Liver (tissue), 9 donors: ENCODE data around the gene TWNK. TPM values are rescaled to one million over a fixed set of nuclear protein-coding genes. Genes with fewer than 3 reads are reported as not detected.

Source experiments
- DNase-seq: peaks from one replicate; pipeline ENCODE4 v3.0.0-alpha.2; 2017; ENCODE audit warnings: low spot score
- H3K27ac ChIP-seq, 2 donors: one replicate each; pipeline ENCODE4 v1.7.0; 2013; ENCODE audit warnings: inconsistent platforms in 2 of 2, low read length in 2 of 2, control low read depth in 1 of 2, low read depth in 1 of 2, mild to moderate bottlenecking in 1 of 2
- H3K27me3 ChIP-seq, 4 donors: one replicate each; pipeline versions ENCODE4 v1.6.1 to v1.7.0; 2013; ENCODE audit warnings: low read length in 3 of 4, inconsistent platforms in 1 of 4, mild to moderate bottlenecking in 1 of 4, moderate library complexity in 1 of 4; ENCODE audit not compliant: control insufficient read depth in 4 of 4, insufficient read depth in 4 of 4
- H3K36me3 ChIP-seq, 4 donors: one replicate each; pipeline versions ENCODE4 v1.6.1 to v1.7.0; 2013; ENCODE audit warnings: low read length in 3 of 4, mild to moderate bottlenecking in 3 of 4, low read depth in 1 of 4, moderate library complexity in 1 of 4; ENCODE audit not compliant: control insufficient read depth in 4 of 4, insufficient read depth in 3 of 4
- H3K4me1 ChIP-seq, 4 donors: one replicate each; pipeline versions ENCODE4 v1.6.1 to v1.7.0; 2013; ENCODE audit warnings: low read length in 3 of 4, mild to moderate bottlenecking in 3 of 4, moderate library complexity in 1 of 4; ENCODE audit not compliant: control insufficient read depth in 4 of 4, insufficient read depth in 4 of 4
- H3K4me3 ChIP-seq, 3 donors: one replicate each; pipeline versions ENCODE4 v1.6.1 to v1.7.0; 2013; ENCODE audit warnings: low read length in 3 of 3, control low read depth in 1 of 3, low read depth in 1 of 3, mild to moderate bottlenecking in 1 of 3
- H3K9ac ChIP-seq, 2 donors: one replicate each; pipeline ENCODE4 v1.7.0; 2013; ENCODE audit warnings: low read length in 2 of 2, mild to moderate bottlenecking in 2 of 2, moderate library complexity in 2 of 2, control low read depth in 1 of 2, low read depth in 1 of 2
- H3K9me3 ChIP-seq, 4 donors: one replicate each; pipeline versions ENCODE4 v1.6.1 to v1.7.0; 2013; ENCODE audit warnings: low read length in 3 of 4; ENCODE audit not compliant: control insufficient read depth in 4 of 4
- EGR1 ChIP-seq, 2 donors: IDR thresholded peaks; 2 replicates each; pipeline ENCODE4 v1.6.1; 2016 to 2018; ENCODE audit warnings: antibody characterized with exemption in 2 of 2, low read depth in 2 of 2
- FOXA1 ChIP-seq: IDR thresholded peaks from 2 replicates; pipeline ENCODE4 v1.6.1; 2016; ENCODE audit warnings: antibody characterized with exemption
- FOXA2 ChIP-seq: IDR thresholded peaks from 2 replicates; pipeline ENCODE4 v1.6.1; 2016; ENCODE audit warnings: antibody characterized with exemption
- GABPA ChIP-seq, 2 donors: IDR thresholded peaks in 1 of 2; conservative IDR thresholded peaks in 1 of 2; 2 replicates each; pipeline ENCODE4 v1.6.1; 2016; ENCODE audit warnings: antibody characterized with exemption in 2 of 2, mild to moderate bottlenecking in 1 of 2, moderate library complexity in 1 of 2
- HNF4A ChIP-seq, 2 donors: conservative IDR thresholded peaks; 2 replicates each; pipeline ENCODE4 v1.6.1; 2016; ENCODE audit warnings: antibody characterized with exemption in 2 of 2, mild to moderate bottlenecking in 2 of 2
- HNF4G ChIP-seq: IDR thresholded peaks from 2 replicates; pipeline ENCODE4 v1.6.1; 2016; ENCODE audit warnings: antibody characterized with exemption
- JUND ChIP-seq, 2 donors: IDR thresholded peaks; 2 replicates each; pipeline ENCODE4 v1.6.1; 2016; ENCODE audit warnings: antibody characterized with exemption in 2 of 2
- MAX ChIP-seq: IDR thresholded peaks from 2 replicates; pipeline ENCODE4 v1.6.1; 2016; ENCODE audit warnings: antibody characterized with exemption
- NR2F2 ChIP-seq: IDR thresholded peaks from 2 replicates; pipeline ENCODE4 v1.6.1; 2016; ENCODE audit warnings: antibody characterized with exemption
- RAD21 ChIP-seq, 2 donors: IDR thresholded peaks; 2 replicates each; pipeline ENCODE4 v1.6.1; 2016; ENCODE audit warnings: antibody characterized with exemption in 2 of 2, mild to moderate bottlenecking in 2 of 2
- RXRA ChIP-seq, 2 donors: IDR thresholded peaks; 2 replicates each; pipeline ENCODE4 v1.6.1; 2017 to 2018; ENCODE audit warnings: antibody characterized with exemption in 2 of 2, mild to moderate bottlenecking in 1 of 2
- TAF1 ChIP-seq: conservative IDR thresholded peaks from 2 replicates; pipeline ENCODE4 v1.6.1; 2016; ENCODE audit warnings: antibody characterized with exemption, mild to moderate bottlenecking
- YY1 ChIP-seq: IDR thresholded peaks from 2 replicates; pipeline ENCODE4 v1.6.1; 2016; ENCODE audit warnings: antibody characterized with exemption, mild to moderate bottlenecking
- WGBS: extraction: QIAGEN DNeasy Blood & Tissue Kit; methylation state at CpG from one replicate; pipeline ENCODE4 v1.1.7; 2013; 5-methylcytosine and 5-hydroxymethylcytosine counted together
- polyA plus RNA-seq, 2 donors: library from polyadenylated mRNA; stranded (reverse) in 1 of 2; unstranded in 1 of 2; fragments of 200-250 nt in 1 of 2; fragments of >200 nt in 1 of 2; fragmentation: Nextera tagmentation in 1 of 2; extraction: Ambion mirVana in 1 of 2; gene quantifications; one replicate each; pipeline versions ENCODE4 v1.2.1 to v1.2.3, GENCODE V29; 2013 to 2015
- total RNA-seq, 2 donors: library from RNA; depleted of rRNA; stranded (reverse); fragments of >200 nt; gene quantifications; one replicate each; pipeline ENCODE4 v1.2.3, GENCODE V29; 2014
- TF ChIP-seq, protein P1 (sequence below): IDR thresholded peaks from 2 replicates; pipeline ENCODE4 v1.6.1; 2016; ENCODE audit warnings: antibody characterized with exemption, mild to moderate bottlenecking
- TF ChIP-seq, protein P2 (sequence below): fragments of 150-350 bp; IDR thresholded peaks from 2 replicates; pipeline ENCODE4 v1.5.1; 2017; ENCODE audit warnings: improper control_type of control experiment, low read depth, low read length; ENCODE audit not compliant: missing input control
- TF ChIP-seq, protein P3 (sequence below): IDR thresholded peaks from 2 replicates; pipeline ENCODE4 v1.6.1; 2016; ENCODE audit warnings: antibody characterized with exemption
- donor health status: healthy.
- donor health status: healthy.
- donor health status: healthy.
- donor health status: healthy.
- donor health status: healthy.

The TWNK gene
- total and polyA plus RNA-seq, 4 donors = 1.6 to 6.2 (median 4.4) TPM

DNA sequence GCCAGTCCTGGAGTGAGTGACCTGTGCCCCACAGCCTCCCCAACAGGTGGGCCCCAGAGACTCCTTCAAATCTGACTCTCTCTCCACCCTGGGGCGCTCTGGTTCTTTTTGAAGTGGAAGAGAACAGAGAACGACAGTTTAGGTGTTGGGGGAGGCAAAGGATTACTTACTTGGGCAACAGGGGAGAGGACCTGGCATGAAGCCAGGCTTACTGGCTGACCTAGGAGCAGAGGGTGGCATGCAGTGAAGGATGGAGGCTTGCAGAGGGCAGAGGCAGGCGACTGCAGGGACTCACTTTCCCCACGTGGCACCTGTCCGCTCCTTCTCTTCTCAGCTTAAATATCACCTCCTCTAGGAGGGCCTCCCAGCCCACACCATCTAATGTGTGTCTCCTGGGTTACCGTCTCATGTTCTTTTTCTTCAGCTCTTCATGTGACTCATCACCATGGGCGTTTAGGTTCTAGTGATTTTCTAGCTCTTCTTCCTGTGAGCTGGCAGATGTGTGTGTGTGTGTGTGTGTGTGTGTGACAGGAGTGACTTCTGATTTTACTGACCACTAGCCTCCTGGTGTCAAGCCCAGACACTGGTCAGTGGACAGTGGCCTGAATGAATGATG is 27.7 kb downstream of the TWNK start:
- TF ChIP-seq RAD21 (IDR thresholded peaks at IDR 0.05) (no peak), HNF4G (no peak), JUND (IDR thresholded peaks at IDR 0.05) (no peak), EGR1 (IDR thresholded peaks at IDR 0.05; ENCODE audit: low read depth in 2 of 2) (no peak), YY1 (no peak), MAX (no peak)
- TF ChIP-seq, protein P1, sequence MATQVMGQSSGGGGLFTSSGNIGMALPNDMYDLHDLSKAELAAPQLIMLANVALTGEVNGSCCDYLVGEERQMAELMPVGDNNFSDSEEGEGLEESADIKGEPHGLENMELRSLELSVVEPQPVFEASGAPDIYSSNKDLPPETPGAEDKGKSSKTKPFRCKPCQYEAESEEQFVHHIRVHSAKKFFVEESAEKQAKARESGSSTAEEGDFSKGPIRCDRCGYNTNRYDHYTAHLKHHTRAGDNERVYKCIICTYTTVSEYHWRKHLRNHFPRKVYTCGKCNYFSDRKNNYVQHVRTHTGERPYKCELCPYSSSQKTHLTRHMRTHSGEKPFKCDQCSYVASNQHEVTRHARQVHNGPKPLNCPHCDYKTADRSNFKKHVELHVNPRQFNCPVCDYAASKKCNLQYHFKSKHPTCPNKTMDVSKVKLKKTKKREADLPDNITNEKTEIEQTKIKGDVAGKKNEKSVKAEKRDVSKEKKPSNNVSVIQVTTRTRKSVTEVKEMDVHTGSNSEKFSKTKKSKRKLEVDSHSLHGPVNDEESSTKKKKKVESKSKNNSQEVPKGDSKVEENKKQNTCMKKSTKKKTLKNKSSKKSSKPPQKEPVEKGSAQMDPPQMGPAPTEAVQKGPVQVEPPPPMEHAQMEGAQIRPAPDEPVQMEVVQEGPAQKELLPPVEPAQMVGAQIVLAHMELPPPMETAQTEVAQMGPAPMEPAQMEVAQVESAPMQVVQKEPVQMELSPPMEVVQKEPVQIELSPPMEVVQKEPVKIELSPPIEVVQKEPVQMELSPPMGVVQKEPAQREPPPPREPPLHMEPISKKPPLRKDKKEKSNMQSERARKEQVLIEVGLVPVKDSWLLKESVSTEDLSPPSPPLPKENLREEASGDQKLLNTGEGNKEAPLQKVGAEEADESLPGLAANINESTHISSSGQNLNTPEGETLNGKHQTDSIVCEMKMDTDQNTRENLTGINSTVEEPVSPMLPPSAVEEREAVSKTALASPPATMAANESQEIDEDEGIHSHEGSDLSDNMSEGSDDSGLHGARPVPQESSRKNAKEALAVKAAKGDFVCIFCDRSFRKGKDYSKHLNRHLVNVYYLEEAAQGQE = no peak
- TF ChIP-seq, protein P2, sequence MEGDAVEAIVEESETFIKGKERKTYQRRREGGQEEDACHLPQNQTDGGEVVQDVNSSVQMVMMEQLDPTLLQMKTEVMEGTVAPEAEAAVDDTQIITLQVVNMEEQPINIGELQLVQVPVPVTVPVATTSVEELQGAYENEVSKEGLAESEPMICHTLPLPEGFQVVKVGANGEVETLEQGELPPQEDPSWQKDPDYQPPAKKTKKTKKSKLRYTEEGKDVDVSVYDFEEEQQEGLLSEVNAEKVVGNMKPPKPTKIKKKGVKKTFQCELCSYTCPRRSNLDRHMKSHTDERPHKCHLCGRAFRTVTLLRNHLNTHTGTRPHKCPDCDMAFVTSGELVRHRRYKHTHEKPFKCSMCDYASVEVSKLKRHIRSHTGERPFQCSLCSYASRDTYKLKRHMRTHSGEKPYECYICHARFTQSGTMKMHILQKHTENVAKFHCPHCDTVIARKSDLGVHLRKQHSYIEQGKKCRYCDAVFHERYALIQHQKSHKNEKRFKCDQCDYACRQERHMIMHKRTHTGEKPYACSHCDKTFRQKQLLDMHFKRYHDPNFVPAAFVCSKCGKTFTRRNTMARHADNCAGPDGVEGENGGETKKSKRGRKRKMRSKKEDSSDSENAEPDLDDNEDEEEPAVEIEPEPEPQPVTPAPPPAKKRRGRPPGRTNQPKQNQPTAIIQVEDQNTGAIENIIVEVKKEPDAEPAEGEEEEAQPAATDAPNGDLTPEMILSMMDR = no peak
- Histone ChIP-seq H3K9ac (no peak overlapping the region), H3K27ac (no peak overlapping the region), H3K9me3 (no peaks in the 10 kb centered on the region), H3K4me1 (peaks cover 2 to 13% (median 3%) of the 10 kb centered on the region in 4 donors), H3K4me3 (no peak overlapping the region), H3K36me3 (no peaks in the 10 kb centered on the region), H3K27me3 (peaks cover 0 to 2% (median under 1%) of the 10 kb centered on the region in 4 donors)
- no peak for DNase-seq
- 55% methylated on average over 7 of the region's 7 CpGs for WGBS

DNA sequence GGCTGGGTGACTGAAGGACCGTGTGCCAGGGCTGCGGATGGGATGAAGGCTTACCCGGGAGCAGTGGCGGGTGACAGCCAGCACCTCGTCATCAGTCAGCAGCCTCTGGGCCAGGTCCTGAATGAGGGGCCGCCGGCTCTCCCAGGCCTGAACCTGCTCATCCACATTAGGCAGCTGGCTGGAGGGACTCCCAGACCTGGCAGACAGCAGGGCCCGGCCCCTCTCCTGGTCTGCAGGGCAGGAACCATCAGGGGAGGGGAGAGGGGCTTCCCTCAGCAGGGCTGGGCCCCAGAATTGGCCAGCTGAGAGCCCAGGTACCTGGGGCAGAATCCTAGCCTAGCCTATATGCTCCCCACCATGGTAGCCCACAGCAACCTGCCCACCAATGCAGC is 28.2 kb downstream of the TWNK start:
- no peak for DNase-seq
- no peak overlapping the region for H3K9ac ChIP-seq
- no peak for TF ChIP-seq RXRA (IDR thresholded peaks at IDR 0.05)
- 88% methylated on average over 8 of the region's 8 CpGs for WGBS
- peaks cover 0 to 2% (median under 1%) of the 10 kb centered on the region in 4 donors for H3K27me3 ChIP-seq
- no peak overlapping the region for H3K27ac ChIP-seq
- H3K4me3 ChIP-seq = no peak overlapping the region
- H3K36me3 ChIP-seq = no peaks in the 10 kb centered on the region
- H3K4me1 ChIP-seq = peaks cover 2 to 13% (median 3%) of the 10 kb centered on the region in 4 donors
- no peaks in the 10 kb centered on the region for H3K9me3 ChIP-seq

GRCh38 chr10:101016814-101017213 is 29.5 kb downstream of the TWNK start:
- 84% methylated on average over 5 of the region's 5 CpGs for WGBS
- peaks cover 0 to 2% (median under 1%) of the 10 kb centered on the region in 4 donors for H3K27me3 ChIP-seq
- no peaks in the 10 kb centered on the region for H3K36me3 ChIP-seq
- H3K9me3 ChIP-seq = no peaks in the 10 kb centered on the region
- H3K27ac ChIP-seq = no peak overlapping the region
- no peak for DNase-seq
- H3K9ac ChIP-seq = no peak overlapping the region
- peaks cover 2 to 13% (median 3%) of the 10 kb centered on the region in 4 donors for H3K4me1 ChIP-seq
- no peak overlapping the region for H3K4me3 ChIP-seq
- no peak for TF ChIP-seq EGR1 (IDR thresholded peaks at IDR 0.05; ENCODE audit: low read depth in 2 of 2)
- no peak for TF ChIP-seq FOXA2
- TF ChIP-seq, protein P3, sequence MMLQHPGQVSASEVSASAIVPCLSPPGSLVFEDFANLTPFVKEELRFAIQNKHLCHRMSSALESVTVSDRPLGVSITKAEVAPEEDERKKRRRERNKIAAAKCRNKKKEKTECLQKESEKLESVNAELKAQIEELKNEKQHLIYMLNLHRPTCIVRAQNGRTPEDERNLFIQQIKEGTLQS = no peak
- TF ChIP-seq GABPA (IDR thresholded peaks at IDR 0.05 in 1 of 2, conservative IDR thresholded peaks at IDR 0.05 in 1 of 2) = no peak
- TF ChIP-seq HNF4A (conservative IDR thresholded peaks at IDR 0.05) = no peak
- no peak for TF ChIP-seq JUND (IDR thresholded peaks at IDR 0.05)
- no peak for TF ChIP-seq TAF1
- TF ChIP-seq HNF4G = no peak
- TF ChIP-seq MAX = no peak
- no peak for TF ChIP-seq NR2F2
- no peak for TF ChIP-seq RAD21 (IDR thresholded peaks at IDR 0.05)
- no peak for TF ChIP-seq FOXA1
